ENCODE data around the gene GALNT18.

DNA sequence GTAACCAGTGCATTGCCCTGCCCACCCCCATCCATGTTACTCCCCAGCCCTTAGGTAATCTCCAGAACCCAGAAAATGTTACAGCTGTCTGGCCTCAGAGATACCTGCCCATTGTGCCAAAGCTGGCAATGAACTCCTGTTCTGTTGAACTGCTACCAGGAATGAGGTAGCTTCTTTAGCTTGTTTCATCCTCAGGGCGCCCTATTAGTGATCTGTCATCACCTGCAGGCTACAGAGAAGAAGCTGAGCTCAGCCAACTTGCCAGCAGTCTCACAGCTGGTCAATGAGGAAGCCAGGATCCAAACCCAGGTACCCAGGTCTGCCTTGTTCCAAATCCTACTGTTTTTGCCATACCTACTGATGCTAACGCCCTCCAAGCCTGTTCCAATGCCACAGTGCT, 88.7 kb downstream of the GALNT18 start:
- TF ChIP-seq, protein P1, sequence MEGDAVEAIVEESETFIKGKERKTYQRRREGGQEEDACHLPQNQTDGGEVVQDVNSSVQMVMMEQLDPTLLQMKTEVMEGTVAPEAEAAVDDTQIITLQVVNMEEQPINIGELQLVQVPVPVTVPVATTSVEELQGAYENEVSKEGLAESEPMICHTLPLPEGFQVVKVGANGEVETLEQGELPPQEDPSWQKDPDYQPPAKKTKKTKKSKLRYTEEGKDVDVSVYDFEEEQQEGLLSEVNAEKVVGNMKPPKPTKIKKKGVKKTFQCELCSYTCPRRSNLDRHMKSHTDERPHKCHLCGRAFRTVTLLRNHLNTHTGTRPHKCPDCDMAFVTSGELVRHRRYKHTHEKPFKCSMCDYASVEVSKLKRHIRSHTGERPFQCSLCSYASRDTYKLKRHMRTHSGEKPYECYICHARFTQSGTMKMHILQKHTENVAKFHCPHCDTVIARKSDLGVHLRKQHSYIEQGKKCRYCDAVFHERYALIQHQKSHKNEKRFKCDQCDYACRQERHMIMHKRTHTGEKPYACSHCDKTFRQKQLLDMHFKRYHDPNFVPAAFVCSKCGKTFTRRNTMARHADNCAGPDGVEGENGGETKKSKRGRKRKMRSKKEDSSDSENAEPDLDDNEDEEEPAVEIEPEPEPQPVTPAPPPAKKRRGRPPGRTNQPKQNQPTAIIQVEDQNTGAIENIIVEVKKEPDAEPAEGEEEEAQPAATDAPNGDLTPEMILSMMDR (IDR thresholded peaks at IDR 0.05; ENCODE audit: low read length): no peak
- TF ChIP-seq EZH2 (optimal IDR thresholded peaks at IDR 0.05; ENCODE audit: low read depth, low read length): no peak
- no peak for TF ChIP-seq EZH2phosphoT487 (IDR thresholded peaks at IDR 0.05; ENCODE audit: low read length)
